ENCODE results near the gene REV3L.

- TF ChIP-seq, protein P1, sequence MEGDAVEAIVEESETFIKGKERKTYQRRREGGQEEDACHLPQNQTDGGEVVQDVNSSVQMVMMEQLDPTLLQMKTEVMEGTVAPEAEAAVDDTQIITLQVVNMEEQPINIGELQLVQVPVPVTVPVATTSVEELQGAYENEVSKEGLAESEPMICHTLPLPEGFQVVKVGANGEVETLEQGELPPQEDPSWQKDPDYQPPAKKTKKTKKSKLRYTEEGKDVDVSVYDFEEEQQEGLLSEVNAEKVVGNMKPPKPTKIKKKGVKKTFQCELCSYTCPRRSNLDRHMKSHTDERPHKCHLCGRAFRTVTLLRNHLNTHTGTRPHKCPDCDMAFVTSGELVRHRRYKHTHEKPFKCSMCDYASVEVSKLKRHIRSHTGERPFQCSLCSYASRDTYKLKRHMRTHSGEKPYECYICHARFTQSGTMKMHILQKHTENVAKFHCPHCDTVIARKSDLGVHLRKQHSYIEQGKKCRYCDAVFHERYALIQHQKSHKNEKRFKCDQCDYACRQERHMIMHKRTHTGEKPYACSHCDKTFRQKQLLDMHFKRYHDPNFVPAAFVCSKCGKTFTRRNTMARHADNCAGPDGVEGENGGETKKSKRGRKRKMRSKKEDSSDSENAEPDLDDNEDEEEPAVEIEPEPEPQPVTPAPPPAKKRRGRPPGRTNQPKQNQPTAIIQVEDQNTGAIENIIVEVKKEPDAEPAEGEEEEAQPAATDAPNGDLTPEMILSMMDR (IDR thresholded peaks at IDR 0.05; ENCODE audit: insufficient read depth, low read depth, low read length): no peak
- no peak for TF ChIP-seq EZH2 (IDR thresholded peaks at IDR 0.05; ENCODE audit: insufficient read depth, low read length)
These were observed 4.9 kb downstream of the REV3L start for GRCh38 chr6:111478064-111478476.
